Lower leg skin (tissue), 4 donors: ENCODE results near the gene CHKA. TPM values are rescaled to one million over a fixed set of nuclear protein-coding genes. Genes with fewer than 3 reads are reported as not detected.
"Not testable (repeated sequence)": the region's sequence is repeated elsewhere in the genome, so short reads cannot be mapped to it uniquely, and the experiment has no call there.

ENCODE experiments used
- DNase-seq, 2 donors: peaks; one replicate each; pipeline ENCODE4 v3.0.0-alpha.2; 2019; ENCODE audit warnings: low spot score in 2 of 2
- H3K4me3 ChIP-seq: fragments of 200-600 bp; sonication (generic); 2 replicates; pipeline ENCODE4 v1.5.1; 2017; ENCODE audit warnings: mild to moderate bottlenecking, low read depth; ENCODE audit not compliant: poor library complexity, severe bottlenecking
- POLR2A ChIP-seq, 2 donors: fragments of 450-650 bp; IDR thresholded peaks; one replicate each; pipeline ENCODE4 v1.6.1; 2016 to 2017; ENCODE audit warnings: antibody characterized with exemption in 2 of 2, mild to moderate bottlenecking in 1 of 2, moderate library complexity in 1 of 2
- WGBS, 2 donors: methylation state at CpG; one replicate each; pipeline ENCODE4 v1.1.5; 2018; 5-methylcytosine and 5-hydroxymethylcytosine counted together
- intact Hi-C: fragments of 100-400 bp; cut with DNase I; formaldehyde crosslinking; loops from one replicate; pipeline ENCODE4 v1.15.0; 2023; ENCODE audit warnings: low total_unique reads
- total RNA-seq, 4 donors: library from RNA; depleted of rRNA; stranded (reverse); fragments of >200 nt; gene quantifications; one replicate each; pipeline ENCODE4 v1.1.0, GENCODE V29; 2016
- TF ChIP-seq, protein P1 (sequence below), 3 donors: fragments of 450-650 bp; IDR thresholded peaks; one replicate each; pipeline ENCODE4 v1.5.1; 2016; ENCODE audit warnings: antibody characterized with exemption in 3 of 3, mild to moderate bottlenecking in 3 of 3, moderate library complexity in 2 of 3

Gene CHKA
- total RNA-seq, 4 donors from 2014 or later, result 5.9 to 15.6 (median 13.1) TPM

DNA sequence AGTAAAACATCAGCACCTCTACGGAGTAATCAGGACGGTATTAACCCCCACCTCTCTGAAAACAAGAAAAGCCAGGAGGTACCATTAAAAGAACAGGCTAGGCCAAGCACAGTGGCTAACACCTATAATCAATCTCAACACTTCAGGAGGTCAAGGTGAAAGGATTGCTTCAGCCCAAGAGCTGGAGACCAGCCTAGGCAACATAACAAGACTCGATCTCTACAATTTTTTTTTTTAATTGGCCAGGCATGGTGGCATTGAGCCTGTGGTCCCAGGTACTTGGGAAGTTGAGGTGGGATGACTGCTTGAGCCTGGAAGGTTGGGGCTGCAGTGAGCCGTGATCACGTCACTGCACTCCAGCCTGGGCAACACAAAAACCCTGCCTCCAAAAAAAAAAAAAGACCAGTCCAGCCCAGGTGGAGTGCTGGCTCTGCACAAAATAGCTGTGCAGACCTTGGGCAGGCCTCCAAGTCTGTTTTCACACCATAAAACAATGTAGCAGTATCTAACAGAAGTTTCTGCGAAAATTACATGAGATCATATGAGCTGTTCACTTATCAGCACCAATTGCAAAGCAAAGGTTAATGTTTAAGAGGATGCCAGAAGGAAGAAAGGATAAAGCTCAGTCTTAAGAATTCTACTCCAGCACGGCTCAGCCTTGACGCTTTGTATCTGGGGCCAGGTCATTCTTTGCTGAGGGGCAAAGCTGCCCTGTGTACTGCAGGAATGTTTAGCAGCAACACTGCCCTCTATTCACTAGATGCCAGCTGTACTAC is 14.8 kb downstream of the CHKA start:
- no peak overlapping the region for H3K4me3 ChIP-seq
- no peak for TF ChIP-seq POLR2A (IDR thresholded peaks at IDR 0.05)
- TF ChIP-seq, protein P1, sequence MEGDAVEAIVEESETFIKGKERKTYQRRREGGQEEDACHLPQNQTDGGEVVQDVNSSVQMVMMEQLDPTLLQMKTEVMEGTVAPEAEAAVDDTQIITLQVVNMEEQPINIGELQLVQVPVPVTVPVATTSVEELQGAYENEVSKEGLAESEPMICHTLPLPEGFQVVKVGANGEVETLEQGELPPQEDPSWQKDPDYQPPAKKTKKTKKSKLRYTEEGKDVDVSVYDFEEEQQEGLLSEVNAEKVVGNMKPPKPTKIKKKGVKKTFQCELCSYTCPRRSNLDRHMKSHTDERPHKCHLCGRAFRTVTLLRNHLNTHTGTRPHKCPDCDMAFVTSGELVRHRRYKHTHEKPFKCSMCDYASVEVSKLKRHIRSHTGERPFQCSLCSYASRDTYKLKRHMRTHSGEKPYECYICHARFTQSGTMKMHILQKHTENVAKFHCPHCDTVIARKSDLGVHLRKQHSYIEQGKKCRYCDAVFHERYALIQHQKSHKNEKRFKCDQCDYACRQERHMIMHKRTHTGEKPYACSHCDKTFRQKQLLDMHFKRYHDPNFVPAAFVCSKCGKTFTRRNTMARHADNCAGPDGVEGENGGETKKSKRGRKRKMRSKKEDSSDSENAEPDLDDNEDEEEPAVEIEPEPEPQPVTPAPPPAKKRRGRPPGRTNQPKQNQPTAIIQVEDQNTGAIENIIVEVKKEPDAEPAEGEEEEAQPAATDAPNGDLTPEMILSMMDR (IDR thresholded peaks at IDR 0.05), result no peak
- intact Hi-C loops, result no loop called here
- DNase-seq, result no peak
- WGBS, 2 donors, result 68 to 74% methylated on average over 8 of the region's 8 CpGs

- intact Hi-C loops, result no loop called here
- TF ChIP-seq, protein P1 (IDR thresholded peaks at IDR 0.05), result no peak
- no peak for TF ChIP-seq POLR2A (IDR thresholded peaks at IDR 0.05)
- 60 to 73% methylated on average over 12 of the region's 12 CpGs for WGBS, 2 donors
- no peak for DNase-seq
- no peak overlapping the region for H3K4me3 ChIP-seq
Observed at GRCh38 chr11:68099474-68100405, 21.4 kb downstream of the CHKA start.

GRCh38 chr11:68099057-68099456 is 22.1 kb downstream of the CHKA start:
- no peak for DNase-seq
- H3K4me3 ChIP-seq, result no peak overlapping the region
- TF ChIP-seq POLR2A (IDR thresholded peaks at IDR 0.05), result no peak
- TF ChIP-seq, protein P1 (IDR thresholded peaks at IDR 0.05), result no peak
- intact Hi-C loops, result no loop called here

GRCh38 chr11:68096962-68097361 is 24.2 kb downstream of the CHKA start:
- WGBS, 2 donors, result 94 to 96% methylated on average over 8 of the region's 8 CpGs
- DNase-seq, result no peak
- H3K4me3 ChIP-seq, result no peak overlapping the region
- no peak for TF ChIP-seq POLR2A (IDR thresholded peaks at IDR 0.05)
- TF ChIP-seq, protein P1 (IDR thresholded peaks at IDR 0.05), result no peak
- intact Hi-C loops, result no loop called here

DNA sequence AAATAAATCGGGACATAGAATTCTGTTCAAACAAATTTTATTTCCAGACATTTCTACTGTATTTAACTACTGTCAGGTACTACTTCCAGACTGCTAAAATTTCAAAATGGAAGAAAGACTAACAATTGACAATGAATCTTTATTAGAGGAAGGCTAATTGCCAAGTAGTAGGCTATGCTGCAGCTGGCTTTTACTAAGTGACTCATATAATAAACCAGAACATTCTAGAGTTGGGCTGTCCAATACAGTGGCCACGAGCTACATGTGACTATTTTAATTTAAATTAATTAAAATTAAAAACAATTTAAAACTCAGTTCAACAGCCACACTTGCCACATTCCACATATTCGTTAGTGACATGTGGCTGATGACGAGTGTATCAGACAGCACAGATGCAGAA is 27.6 kb downstream of the CHKA start:
- WGBS, 2 donors, result 82 to 85% methylated on average over 4 of the region's 4 CpGs
- no peak for DNase-seq
- intact Hi-C loops, result no loop called here
- TF ChIP-seq, protein P1 (IDR thresholded peaks at IDR 0.05), result no peak
- no peak for TF ChIP-seq POLR2A (IDR thresholded peaks at IDR 0.05)
- no peak overlapping the region for H3K4me3 ChIP-seq

GRCh38 chr11:68092946-68093345 is 28.2 kb downstream of the CHKA start:
- intact Hi-C loops, result not testable (repeated sequence)

More at GRCh38 chr11:68092946-68093345, 28.2 kb downstream of the CHKA start:
- not testable (repeated sequence) for DNase-seq, H3K4me3 ChIP-seq
- 94% methylated on average over 3 of the region's 3 CpGs for WGBS, 2 donors
